Mucosa of stomach (tissue), 1 donor: ENCODE data around the gene DPY30.

Source experiments
- H3K27me3 ChIP-seq: one replicate; pipeline ENCODE4 v1.7.0; 2013; ENCODE audit warnings: mild to moderate bottlenecking, low read length; ENCODE audit not compliant: control insufficient read depth, insufficient read depth
- H3K36me3 ChIP-seq: one replicate; pipeline ENCODE4 v1.7.0; 2013; ENCODE audit warnings: low read length; ENCODE audit not compliant: control insufficient read depth, insufficient read depth
- H3K4me1 ChIP-seq: one replicate; pipeline ENCODE4 v1.7.0; 2013; ENCODE audit warnings: mild to moderate bottlenecking, low read length; ENCODE audit not compliant: control insufficient read depth, insufficient read depth
- H3K4me3 ChIP-seq: one replicate; pipeline ENCODE4 v1.7.0; 2013; ENCODE audit warnings: low read length
- H3K9ac ChIP-seq: one replicate; pipeline ENCODE4 v1.7.0; 2013; ENCODE audit warnings: mild to moderate bottlenecking, low read length, moderate library complexity
- H3K9me3 ChIP-seq: one replicate; pipeline ENCODE4 v1.7.0; 2013; ENCODE audit warnings: mild to moderate bottlenecking, low read length, moderate library complexity; ENCODE audit not compliant: control insufficient read depth
- donor health status: Pancreatic carcinoma.

Gene DPY30

DNA sequence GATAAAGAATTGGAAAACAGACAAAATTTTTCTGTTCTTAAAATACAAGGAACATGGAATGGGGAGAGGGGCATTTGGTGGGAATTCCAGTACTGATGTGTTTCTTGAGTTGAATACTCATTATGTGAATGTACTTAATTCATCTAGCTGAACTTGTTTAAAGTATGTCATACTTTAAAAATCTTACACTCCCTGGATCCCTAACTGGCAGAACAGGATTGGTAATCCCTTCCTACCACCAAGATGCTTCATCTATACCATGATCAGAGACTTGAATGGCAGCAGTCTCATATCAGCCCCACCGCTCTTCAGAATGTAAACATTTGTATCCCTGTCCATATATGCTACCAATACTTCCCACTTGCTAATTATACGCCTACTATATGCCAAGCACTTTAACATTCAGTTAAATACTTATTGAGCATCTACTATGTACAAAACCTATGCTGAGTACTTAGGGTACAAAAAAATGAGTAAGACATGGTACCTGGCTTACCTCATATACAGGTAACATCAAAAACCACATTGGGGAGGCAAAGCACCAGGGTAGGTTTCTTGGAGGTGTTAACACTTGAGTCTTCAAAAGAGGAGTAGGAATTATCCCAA, 34.1 kb downstream of the DPY30 start:
- Histone ChIP-seq H3K4me1 (peaks cover 8% of the 10 kb centered on the region), H3K4me3 (no peak overlapping the region), H3K9ac (no peak overlapping the region), H3K27me3 (no peaks in the 10 kb centered on the region), H3K36me3 (no peaks in the 10 kb centered on the region), H3K9me3 (no peaks in the 10 kb centered on the region)

DNA sequence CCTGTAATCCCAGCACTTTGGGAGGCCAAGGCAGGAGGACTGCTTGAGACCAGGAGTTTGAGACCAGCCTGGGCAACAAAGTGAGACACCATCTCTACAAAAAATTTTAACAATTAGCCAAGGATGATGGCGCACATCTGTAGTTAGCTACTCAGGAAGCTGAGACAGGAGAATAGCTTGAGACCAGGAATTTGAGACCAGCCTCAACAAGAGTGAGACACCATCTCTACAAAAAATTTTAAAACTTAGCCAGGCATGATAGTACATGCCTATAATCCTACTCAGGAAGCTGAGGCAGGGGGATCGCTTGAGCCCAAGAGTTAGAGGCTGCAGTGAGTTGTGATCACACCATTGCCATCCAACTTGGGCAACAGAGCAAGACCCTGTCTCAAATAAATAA, 35.8 kb downstream of the DPY30 start:
- Histone ChIP-seq H3K9me3 (no peaks in the 10 kb centered on the region), H3K36me3 (no peaks in the 10 kb centered on the region), H3K27me3 (no peaks in the 10 kb centered on the region), H3K4me3 (no peak overlapping the region), H3K4me1 (peaks cover 8% of the 10 kb centered on the region), H3K9ac (no peak overlapping the region)

DNA sequence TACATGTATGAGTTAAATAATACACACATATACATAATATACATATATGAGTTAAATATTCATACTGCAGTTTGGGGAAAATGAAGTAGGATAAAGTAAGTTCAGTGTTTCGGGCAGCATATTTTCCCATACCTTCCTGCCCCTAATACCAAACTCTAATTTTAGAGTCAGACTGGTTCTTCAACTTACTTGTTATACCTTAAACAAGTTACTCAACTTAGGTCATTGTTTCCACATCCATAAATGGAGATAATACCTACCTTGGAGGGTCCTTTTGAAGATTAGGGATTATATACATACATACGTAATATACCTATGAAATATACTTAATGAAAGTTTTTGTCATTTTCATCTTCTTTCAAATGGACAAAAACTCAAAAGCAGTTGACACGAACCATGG, 37.2 kb downstream of the DPY30 start:
- H3K4me1 ChIP-seq = peaks cover 8% of the 10 kb centered on the region
- no peaks in the 10 kb centered on the region for H3K27me3 ChIP-seq
- H3K9ac ChIP-seq = no peak overlapping the region
- no peak overlapping the region for H3K4me3 ChIP-seq
- H3K36me3 ChIP-seq = no peaks in the 10 kb centered on the region
- H3K9me3 ChIP-seq = no peaks in the 10 kb centered on the region

DNA sequence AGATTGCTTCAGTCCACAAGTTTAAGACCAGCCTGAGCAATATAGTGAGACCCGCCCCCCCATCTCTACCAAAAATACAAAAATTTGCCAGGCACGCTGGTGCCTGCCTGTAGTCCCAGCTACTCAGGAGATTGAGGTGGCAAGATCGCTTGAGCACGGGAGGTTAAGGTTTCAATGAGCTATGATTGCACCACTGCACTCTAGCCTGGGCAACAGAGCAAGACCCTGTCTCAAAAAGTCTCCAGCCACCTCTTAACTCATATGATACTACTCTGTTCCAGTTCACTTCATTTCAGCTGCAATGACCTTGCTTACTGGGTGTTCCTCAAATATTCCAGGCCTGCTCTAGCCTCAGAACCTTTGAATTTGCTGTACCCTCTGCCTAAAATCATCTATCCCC, 40.2 kb downstream of the DPY30 start:
- Histone ChIP-seq H3K36me3 (no peaks in the 10 kb centered on the region), H3K4me1 (peaks cover 3% of the 10 kb centered on the region), H3K27me3 (no peaks in the 10 kb centered on the region), H3K9ac (no peak overlapping the region), H3K9me3 (no peaks in the 10 kb centered on the region), H3K4me3 (no peak overlapping the region)

DNA sequence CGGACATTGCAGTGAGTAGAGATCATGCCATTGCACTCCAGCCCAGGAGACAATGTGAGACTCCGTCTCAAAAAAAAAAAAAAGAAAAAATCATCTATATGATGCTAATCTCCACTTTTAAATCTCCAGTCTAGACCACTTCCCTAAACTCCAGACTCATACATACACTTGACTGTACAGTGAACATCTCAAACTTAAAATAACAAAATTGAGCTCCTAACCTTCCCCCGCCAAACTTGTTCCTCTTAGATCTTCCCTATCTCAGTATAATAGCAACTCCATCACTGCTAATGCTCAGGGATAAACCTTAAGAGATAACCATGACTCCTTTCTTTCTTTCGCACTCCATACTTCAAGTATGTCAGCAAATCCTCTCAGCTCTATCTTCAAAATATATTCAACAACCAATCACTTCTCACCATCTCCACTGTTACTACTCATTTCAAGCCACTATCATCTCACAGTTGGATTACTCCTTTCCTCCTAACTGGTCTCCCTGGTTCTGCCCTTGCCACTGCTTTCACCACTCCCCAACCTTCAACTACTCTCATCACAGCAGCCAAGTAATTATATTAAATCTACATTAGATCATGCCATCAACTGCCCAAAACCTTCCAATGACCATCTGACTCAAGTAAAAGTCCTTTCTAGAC, 40.7 kb downstream of the DPY30 start:
- H3K36me3 ChIP-seq = no peaks in the 10 kb centered on the region
- no peak overlapping the region for H3K9ac ChIP-seq
- H3K4me1 ChIP-seq = peaks cover 3% of the 10 kb centered on the region
- no peaks in the 10 kb centered on the region for H3K9me3 ChIP-seq
- H3K27me3 ChIP-seq = no peaks in the 10 kb centered on the region
- H3K4me3 ChIP-seq = no peak overlapping the region

DNA sequence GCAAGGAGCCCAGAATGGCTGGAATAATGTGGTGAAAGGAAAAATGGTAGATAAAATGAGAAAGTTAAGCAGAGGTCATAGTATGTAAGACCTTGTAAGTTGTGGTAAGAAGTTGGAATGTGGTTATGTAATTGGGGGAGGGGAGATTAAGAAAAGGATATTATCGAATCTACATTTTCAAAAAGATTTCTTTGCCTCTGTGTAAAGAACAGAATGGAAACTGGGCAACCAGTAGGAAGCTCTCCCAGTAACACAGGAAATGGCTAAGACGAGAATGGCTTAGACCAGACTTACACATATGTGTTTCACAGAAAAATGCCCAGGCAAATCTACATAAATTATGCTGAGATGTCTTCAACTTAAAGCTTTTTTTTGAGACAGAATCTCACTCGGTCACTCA, 42.0 kb downstream of the DPY30 start:
- H3K9ac ChIP-seq = no peak overlapping the region
- H3K9me3 ChIP-seq = no peaks in the 10 kb centered on the region
- H3K36me3 ChIP-seq = no peaks in the 10 kb centered on the region
- no peaks in the 10 kb centered on the region for H3K27me3 ChIP-seq
- H3K4me3 ChIP-seq = no peak overlapping the region
- peaks cover 3% of the 10 kb centered on the region for H3K4me1 ChIP-seq

DNA sequence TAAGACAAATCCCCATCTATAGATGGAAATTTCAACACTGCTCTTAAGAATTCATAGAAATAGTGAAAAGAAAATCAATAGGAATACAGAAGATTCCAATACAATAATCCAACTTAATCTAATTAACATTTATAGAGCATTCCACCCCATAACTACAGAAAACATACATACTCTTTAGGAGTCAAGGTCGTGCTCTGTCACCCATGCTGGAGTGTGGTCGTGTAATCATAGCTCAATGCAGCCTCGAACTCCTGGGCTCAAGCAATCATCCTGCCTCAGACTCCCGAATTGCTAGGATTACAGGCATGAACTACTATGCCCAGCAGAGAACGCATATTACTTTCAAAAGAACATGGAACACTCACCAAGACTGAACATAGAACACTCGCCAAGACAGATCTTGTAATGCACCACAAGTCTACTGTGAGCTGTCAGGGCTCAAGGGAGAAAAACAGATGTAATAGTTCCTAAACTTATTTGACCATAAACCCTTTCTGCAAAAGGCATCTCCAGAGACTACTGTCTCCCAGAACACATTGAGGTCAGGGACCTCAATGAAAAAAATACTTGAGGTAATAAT, 42.9 kb downstream of the DPY30 start:
- Histone ChIP-seq H3K36me3 (no peaks in the 10 kb centered on the region), H3K9me3 (no peaks in the 10 kb centered on the region), H3K9ac (no peak overlapping the region), H3K4me3 (no peak overlapping the region), H3K27me3 (no peaks in the 10 kb centered on the region), H3K4me1 (no peaks in the 10 kb centered on the region)

DNA sequence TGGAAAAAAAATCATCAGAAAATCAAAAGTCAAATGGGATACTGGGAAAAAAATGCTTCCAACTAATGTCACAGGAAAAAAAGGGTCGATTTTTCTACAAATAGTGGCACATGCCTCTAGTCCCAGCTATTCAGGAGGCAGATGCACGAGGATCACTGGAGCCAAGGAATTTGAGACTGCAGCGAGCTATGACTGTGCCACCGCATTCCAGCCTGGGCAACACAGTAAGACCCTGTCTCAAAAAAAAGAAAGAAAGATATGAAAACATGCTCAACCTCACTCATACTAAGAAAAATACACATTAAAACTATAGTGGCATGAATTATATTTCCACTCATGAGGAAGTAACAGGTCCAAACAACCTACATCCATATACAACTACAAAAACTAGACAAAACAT, 46.7 kb downstream of the DPY30 start:
- H3K4me1 ChIP-seq = no peaks in the 10 kb centered on the region
- H3K4me3 ChIP-seq = no peak overlapping the region
- H3K9me3 ChIP-seq = no peaks in the 10 kb centered on the region
- no peaks in the 10 kb centered on the region for H3K27me3 ChIP-seq
- no peaks in the 10 kb centered on the region for H3K36me3 ChIP-seq
- H3K9ac ChIP-seq = no peak overlapping the region

DNA sequence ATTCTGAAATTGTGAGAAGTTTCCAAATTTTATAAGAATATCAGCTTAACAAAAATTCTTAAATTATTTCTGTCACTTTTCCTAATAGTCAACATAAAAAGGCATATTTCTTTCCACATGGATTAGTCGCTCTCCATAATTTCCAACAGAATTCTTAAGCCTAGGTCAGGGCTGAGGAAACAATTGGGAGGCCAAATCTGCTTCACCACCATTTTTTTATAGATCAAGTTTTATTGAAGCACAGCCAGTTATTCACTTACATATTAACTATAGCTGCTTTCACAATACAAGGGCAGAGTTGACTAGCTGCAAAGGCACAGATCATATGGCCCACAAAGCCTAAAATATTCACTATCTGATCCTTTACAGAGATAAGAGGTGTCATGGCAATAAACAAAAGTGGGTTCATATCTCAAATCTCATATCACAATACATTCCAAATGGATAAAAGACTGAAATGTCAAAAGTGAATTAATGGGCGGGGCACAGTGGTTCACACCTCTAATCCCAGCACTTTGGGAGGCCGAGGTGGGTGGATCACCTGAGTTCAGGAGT, 47.5 kb downstream of the DPY30 start:
- H3K4me1 ChIP-seq = no peaks in the 10 kb centered on the region
- no peaks in the 10 kb centered on the region for H3K27me3 ChIP-seq
- H3K36me3 ChIP-seq = no peaks in the 10 kb centered on the region
- no peak overlapping the region for H3K4me3 ChIP-seq
- no peaks in the 10 kb centered on the region for H3K9me3 ChIP-seq
- H3K9ac ChIP-seq = no peak overlapping the region

DNA sequence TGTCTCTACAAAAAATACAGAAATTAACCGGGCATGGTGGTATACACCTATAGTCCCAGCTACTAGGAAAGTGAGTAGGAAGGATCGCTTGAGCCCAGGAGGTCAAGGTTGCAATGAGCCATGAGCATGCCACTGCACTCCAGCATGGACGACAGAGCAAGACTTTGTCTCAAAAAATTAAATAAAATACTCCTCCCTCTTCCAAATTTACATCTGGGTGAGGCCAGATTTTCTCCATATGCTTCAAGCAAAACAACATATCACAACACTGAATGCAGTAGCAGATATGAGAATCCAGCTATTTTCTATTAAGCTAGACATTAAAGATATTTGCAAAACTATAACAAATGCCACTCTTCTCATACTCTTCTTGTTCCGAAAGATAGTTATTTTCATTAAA, 49.7 kb downstream of the DPY30 start:
- no peaks in the 10 kb centered on the region for H3K36me3 ChIP-seq
- no peak overlapping the region for H3K4me3 ChIP-seq
- no peaks in the 10 kb centered on the region for H3K9me3 ChIP-seq
- no peak overlapping the region for H3K9ac ChIP-seq
- no peaks in the 10 kb centered on the region for H3K4me1 ChIP-seq
- no peaks in the 10 kb centered on the region for H3K27me3 ChIP-seq

DNA sequence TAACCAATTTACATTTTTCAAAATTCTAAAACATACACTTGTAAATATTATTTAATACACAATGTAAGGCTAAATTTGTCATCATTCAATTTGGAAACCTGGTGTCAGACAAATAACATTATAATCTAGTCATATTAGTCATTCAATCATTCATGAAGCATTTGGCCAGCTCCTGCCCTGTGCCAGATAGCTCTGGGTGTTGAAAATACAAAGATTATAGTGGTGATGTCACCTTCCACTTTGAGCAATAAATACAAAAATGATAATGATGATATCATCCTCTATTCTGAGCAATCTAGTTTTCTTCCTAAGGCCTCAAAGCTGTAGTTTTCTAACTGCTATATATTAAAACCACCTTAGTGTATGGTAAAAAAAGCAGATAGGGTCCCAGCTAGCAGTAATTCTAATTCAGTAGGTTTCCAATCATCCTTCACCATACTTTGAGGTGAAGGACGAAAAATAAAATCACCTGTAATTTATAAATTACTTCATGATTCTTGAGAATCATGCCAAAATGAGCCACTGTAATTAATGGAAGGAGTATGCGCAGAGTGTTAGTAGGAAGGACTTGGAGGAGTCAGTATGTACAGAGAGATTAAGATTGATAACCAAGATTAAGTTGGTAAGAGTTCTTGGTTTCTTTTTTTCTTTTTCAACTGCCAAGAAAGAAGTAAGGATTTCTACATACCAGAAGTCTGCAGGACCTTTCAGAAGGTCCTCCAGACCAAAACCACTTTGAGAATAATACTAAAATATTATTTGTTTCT, 52.0 kb downstream of the DPY30 start:
- Histone ChIP-seq H3K9ac (no peak overlapping the region), H3K9me3 (no peaks in the 10 kb centered on the region), H3K4me3 (no peak overlapping the region), H3K27me3 (no peaks in the 10 kb centered on the region), H3K36me3 (no peaks in the 10 kb centered on the region), H3K4me1 (no peaks in the 10 kb centered on the region)

DNA sequence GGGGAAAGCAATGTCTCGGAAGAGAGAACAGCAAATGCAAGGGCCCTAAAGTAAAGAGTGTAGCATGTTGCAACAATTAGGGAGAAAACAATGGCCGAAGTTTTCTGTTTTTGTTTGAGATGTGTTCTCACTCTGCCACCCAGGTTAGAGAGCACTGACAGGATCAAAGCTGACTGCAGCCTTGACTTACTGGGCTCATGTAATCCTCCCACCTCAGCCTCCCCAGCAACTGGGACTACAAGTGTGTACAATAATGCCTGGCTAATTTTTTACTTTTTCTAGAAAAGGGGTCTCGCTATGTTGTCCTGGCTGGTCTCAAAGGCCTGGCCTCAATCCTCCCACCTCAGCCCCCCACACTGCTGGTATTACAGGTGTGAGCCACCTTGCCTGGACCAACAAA, 52.7 kb downstream of the DPY30 start:
- Histone ChIP-seq H3K4me3 (no peak overlapping the region), H3K36me3 (no peaks in the 10 kb centered on the region), H3K4me1 (no peaks in the 10 kb centered on the region), H3K27me3 (no peaks in the 10 kb centered on the region), H3K9me3 (no peaks in the 10 kb centered on the region), H3K9ac (no peak overlapping the region)
